Astrocyte of the spinal cord (primary cell): ENCODE results near the gene MAN1C1.

Source experiments
- DNase-seq: peaks from one replicate; pipeline ENCODE4 v3.0.0; 2011; ENCODE audit warnings: low read depth, low spot score
- H3K4me3 ChIP-seq: 2 replicates; pipeline ENCODE4 v1.5.1; 2011; ENCODE audit warnings: low read depth, mild to moderate bottlenecking, low read length, moderate library complexity
- CTCF ChIP-seq: IDR thresholded peaks from 2 replicates; pipeline ENCODE4 v1.5.1; 2012; ENCODE audit warnings: low read depth, mild to moderate bottlenecking, low read length, inconsistent platforms
- in situ Hi-C: cut with HindIII; loops from 2 replicates; pipeline ENCODE4 v1.10.0; 2017; ENCODE audit warnings: low sequenced_read_pairs

The MAN1C1 gene

GRCh38 chr1:25623731-25624130 is 7.1 kb downstream of the MAN1C1 start:
- DNase-seq: no peak
- H3K4me3 ChIP-seq: no peak overlapping the region
- in situ Hi-C loops: no loop called here
- TF ChIP-seq CTCF: no peak

- DNase-seq: no peak
- no peak overlapping the region for H3K4me3 ChIP-seq
- in situ Hi-C loops: no loop called here
- no peak for TF ChIP-seq CTCF
Measured at GRCh38 chr1:25624156-25624555, 7.6 kb downstream of the MAN1C1 start.

- TF ChIP-seq CTCF: no peak
- no peak for DNase-seq
- in situ Hi-C loops: no loop called here
- H3K4me3 ChIP-seq: no peak overlapping the region
Measured at GRCh38 chr1:25624604-25625003, 8.0 kb downstream of the MAN1C1 start.

- no peak for TF ChIP-seq CTCF
- DNase-seq: no peak
- H3K4me3 ChIP-seq: no peak overlapping the region
- in situ Hi-C loops: no loop called here
Measured at GRCh38 chr1:25626018-25626417, 9.4 kb downstream of the MAN1C1 start.

- no peak for TF ChIP-seq CTCF
- DNase-seq: no peak
- in situ Hi-C loops: no loop called here
- no peak overlapping the region for H3K4me3 ChIP-seq
Measured at GRCh38 chr1:25628741-25629421, 12.3 kb downstream of the MAN1C1 start.

GRCh38 chr1:25629836-25630235 is 13.2 kb downstream of the MAN1C1 start:
- TF ChIP-seq CTCF: no peak

More at GRCh38 chr1:25629836-25630235, 13.2 kb downstream of the MAN1C1 start:
- no peak for DNase-seq
- in situ Hi-C loops: no loop called here
- no peak overlapping the region for H3K4me3 ChIP-seq
